Activated T-helper 2 cell treated with anti-CD3 and anti-CD28 coated beads, Interferon-gamma antibody, Interleukin-2, Interleukin-4, amounts not matched to agents 10 μg/mL and 5 μg/mL and 100 μg/mL, durations not matched to agents 14 hours and 24 hours and 36 hours (primary cell): ENCODE results near the gene CLCN1. TPM values are rescaled to one million over a fixed set of nuclear protein-coding genes. Genes with fewer than 3 reads are reported as not detected.

ENCODE experiments used
- DNase-seq: peaks from one replicate; pipeline ENCODE4 v3.0.0; 2021; ENCODE audit warnings: low spot score
- H3K27ac Mint-ChIP-seq: one replicate; pipeline ENCODE4 v1.8.0; 2021; ENCODE audit warnings: mixed read lengths
- H3K27me3 Mint-ChIP-seq: one replicate; pipeline ENCODE4 v1.8.0; 2021; ENCODE audit warnings: low read depth, mixed read lengths
- H3K36me3 Mint-ChIP-seq: one replicate; pipeline ENCODE4 v1.8.0; 2021; ENCODE audit warnings: low read depth, mixed read lengths
- H3K4me1 Mint-ChIP-seq: one replicate; pipeline ENCODE4 v1.8.0; 2021; ENCODE audit warnings: low read depth, mixed read lengths
- H3K4me3 Mint-ChIP-seq: one replicate; pipeline ENCODE4 v1.8.0; 2021; ENCODE audit warnings: low read depth, mild to moderate bottlenecking, moderate library complexity, mixed read lengths
- H3K9me3 Mint-ChIP-seq: one replicate; pipeline ENCODE4 v1.8.0; 2021; ENCODE audit warnings: mixed read lengths
- intact Hi-C: fragments of 100-400 bp; cut with micrococcal nuclease; formaldehyde crosslinking; loops from one replicate; pipeline ENCODE4 v1.15.1; 2023
- total RNA-seq: library from RNA; stranded (reverse); gene quantifications from 2 replicates; pipeline ENCODE4 v1.2.3, GENCODE V29; 2022

Gene CLCN1
- total RNA-seq, 1 donor from 2014 or later = not detected

DNA sequence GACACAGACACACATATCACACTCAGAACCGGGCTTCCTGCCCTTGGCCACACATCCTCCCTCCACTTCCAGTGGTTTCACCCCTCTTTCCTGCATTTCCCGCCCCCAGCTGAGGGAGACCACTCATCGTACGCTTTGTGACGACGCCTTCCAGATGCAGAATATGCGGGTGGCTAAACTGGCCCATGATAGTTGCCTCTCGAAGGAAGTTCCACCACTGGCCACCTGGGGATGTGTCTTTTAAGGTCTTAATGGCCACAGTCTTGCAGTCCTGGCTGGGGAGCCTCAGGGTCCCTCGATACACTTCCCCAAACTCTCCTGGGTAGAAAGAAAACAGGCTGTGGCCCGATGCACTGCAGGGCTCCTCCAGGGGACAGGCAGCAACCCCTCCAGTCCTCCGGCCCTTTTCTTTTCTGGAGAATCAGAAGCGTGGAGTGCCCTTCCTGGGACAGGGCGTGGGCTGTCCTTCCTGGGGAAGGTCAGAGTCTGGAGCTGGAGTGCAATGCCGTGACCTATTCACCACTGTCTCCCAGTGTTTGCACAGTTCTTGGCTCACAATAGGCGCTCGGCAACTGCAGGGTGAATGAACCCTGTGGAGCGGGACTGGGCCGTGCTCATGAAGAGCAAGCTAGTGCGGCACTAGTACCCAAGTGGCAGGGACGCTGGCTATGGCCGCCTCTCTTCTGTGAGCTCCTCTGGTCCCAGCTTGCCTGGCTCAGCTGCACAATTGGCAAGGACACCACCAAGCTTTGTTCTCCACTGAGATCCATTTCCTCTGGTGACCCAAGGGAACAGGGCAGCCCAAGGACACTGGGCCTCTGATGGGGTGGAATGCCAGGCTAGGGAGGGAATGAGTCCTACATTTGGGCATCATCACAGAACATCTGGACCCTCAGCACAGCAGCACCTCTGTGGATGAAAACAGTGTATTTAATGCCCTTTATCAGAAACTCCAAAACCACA is 79.6 kb downstream of the CLCN1 start:
- H3K27ac Mint-ChIP-seq = no peak overlapping the region
- H3K9me3 Mint-ChIP-seq = no peaks in the 10 kb centered on the region
- no peak for DNase-seq
- H3K4me3 Mint-ChIP-seq = no peak overlapping the region
- H3K27me3 Mint-ChIP-seq = no peaks in the 10 kb centered on the region
- H3K4me1 Mint-ChIP-seq = no peaks in the 10 kb centered on the region
- H3K36me3 Mint-ChIP-seq = peaks cover 16% of the 10 kb centered on the region
- intact Hi-C loops = no loop called here

DNA sequence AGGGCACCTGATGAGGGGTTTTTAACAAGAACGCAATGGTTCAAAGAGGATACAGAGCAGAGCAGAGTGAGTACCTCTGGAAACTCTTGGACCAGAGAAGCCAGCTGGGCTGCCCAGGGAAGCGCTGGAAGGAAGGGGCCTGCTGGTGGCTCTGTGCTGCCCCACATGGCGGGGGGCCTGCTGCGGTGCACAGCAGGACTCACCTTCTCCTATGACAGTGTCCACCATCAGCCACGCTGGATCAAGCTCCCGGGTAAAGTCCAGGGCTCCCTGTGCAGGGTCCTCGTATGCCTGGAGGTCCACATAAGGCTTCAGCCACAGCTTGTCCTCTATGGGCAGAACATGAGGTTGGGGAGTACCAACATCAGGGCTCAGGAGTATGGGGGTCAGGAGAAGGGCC is 80.3 kb downstream of the CLCN1 start:
- peaks cover 11% of the 10 kb centered on the region for H3K36me3 Mint-ChIP-seq
- no peaks in the 10 kb centered on the region for H3K9me3 Mint-ChIP-seq
- no peak overlapping the region for H3K27ac Mint-ChIP-seq
- peaks cover 5% of the 10 kb centered on the region for H3K27me3 Mint-ChIP-seq
- no peak overlapping the region for H3K4me3 Mint-ChIP-seq
- no peaks in the 10 kb centered on the region for H3K4me1 Mint-ChIP-seq
- DNase-seq = no peak
- intact Hi-C loops = no loop called here

GRCh38 chr7:143396625-143397556 is 81.0 kb downstream of the CLCN1 start:
- Mint-ChIP-seq H3K4me1 (no peaks in the 10 kb centered on the region), H3K27me3 (peaks cover 6% of the 10 kb centered on the region), H3K36me3 (peaks cover 11% of the 10 kb centered on the region), H3K27ac (no peak overlapping the region), H3K4me3 (no peak overlapping the region), H3K9me3 (no peaks in the 10 kb centered on the region)
- intact Hi-C loops = no loop called here
- no peak for DNase-seq

DNA sequence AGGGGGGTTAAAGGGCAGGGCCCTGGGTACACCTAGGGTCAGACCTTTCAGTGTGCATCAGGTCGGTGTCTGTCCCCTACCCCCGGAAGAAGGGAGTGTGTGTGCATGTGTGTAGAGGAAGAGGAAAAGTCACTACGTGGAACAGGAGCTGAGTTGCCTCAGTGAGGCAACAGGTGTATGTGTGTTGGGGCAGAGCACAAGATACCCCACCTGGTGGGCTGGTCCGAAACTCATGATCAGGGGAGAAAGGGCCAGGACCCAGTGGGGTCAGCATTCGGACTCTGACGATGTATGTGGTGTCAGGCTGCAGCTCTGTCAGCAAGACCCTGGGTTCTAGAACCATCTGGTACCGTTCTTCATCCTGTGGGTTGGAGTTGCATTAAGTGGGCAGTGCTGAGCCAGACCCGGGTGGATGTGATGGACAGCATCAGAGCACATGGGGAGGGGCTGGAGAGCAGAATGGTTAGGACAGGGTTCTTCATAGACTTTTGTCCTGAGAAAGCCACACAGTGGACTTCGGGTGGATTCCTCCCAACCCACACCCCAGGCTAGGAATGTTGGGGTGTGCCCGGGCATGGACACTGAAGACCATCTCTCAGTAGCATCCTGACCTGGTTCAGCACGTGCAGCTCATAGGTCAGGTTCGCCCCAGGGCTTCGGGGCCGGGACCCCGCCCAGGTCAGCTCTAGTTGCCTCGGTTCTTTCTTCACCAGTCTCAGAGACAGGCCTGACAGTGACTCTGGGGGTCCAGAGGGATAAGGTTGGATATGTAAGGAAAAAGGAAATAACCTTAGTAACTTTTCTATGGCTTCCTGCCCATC is 82.0 kb downstream of the CLCN1 start:
- no peak overlapping the region for H3K4me3 Mint-ChIP-seq
- H3K9me3 Mint-ChIP-seq = no peaks in the 10 kb centered on the region
- H3K36me3 Mint-ChIP-seq = peaks cover 2% of the 10 kb centered on the region
- H3K27ac Mint-ChIP-seq = no peak overlapping the region
- no peak for DNase-seq
- intact Hi-C loops = no loop called here
- no peaks in the 10 kb centered on the region for H3K4me1 Mint-ChIP-seq
- H3K27me3 Mint-ChIP-seq = peaks cover 6% of the 10 kb centered on the region

DNA sequence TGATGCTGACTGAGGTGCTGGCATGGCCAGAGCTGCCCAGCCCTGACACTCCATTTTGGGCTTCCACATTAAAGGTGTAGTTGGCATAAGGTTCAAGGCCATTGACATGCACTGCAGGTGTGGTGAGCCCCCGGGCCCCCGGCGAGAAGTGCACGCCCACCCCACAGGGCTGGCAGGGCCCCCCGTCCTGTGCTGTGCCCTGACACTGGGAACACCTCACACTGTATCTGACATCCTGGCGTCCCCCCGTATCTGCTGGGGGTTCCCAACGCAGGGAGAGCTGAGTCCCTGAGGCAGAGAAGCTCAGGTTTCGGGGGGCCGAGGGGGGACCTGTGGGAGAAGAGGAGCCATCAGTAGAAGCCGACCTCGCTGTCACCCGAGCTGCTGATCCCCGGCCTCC is 82.7 kb downstream of the CLCN1 start:
- H3K27ac Mint-ChIP-seq = no peak overlapping the region
- no peak for DNase-seq
- no peaks in the 10 kb centered on the region for H3K4me1 Mint-ChIP-seq
- H3K36me3 Mint-ChIP-seq = no peaks in the 10 kb centered on the region
- H3K27me3 Mint-ChIP-seq = peaks cover 6% of the 10 kb centered on the region
- intact Hi-C loops = no loop called here
- H3K4me3 Mint-ChIP-seq = no peak overlapping the region
- H3K9me3 Mint-ChIP-seq = no peaks in the 10 kb centered on the region

- H3K36me3 Mint-ChIP-seq = no peaks in the 10 kb centered on the region
- no peak for DNase-seq
- H3K4me3 Mint-ChIP-seq = no peak overlapping the region
- intact Hi-C loops = no loop called here
- no peak overlapping the region for H3K27ac Mint-ChIP-seq
- peaks cover 9% of the 10 kb centered on the region for H3K27me3 Mint-ChIP-seq
- no peaks in the 10 kb centered on the region for H3K9me3 Mint-ChIP-seq
- H3K4me1 Mint-ChIP-seq = no peaks in the 10 kb centered on the region
Observed at GRCh38 chr7:143399151-143399550, 83.2 kb downstream of the CLCN1 start.

DNA sequence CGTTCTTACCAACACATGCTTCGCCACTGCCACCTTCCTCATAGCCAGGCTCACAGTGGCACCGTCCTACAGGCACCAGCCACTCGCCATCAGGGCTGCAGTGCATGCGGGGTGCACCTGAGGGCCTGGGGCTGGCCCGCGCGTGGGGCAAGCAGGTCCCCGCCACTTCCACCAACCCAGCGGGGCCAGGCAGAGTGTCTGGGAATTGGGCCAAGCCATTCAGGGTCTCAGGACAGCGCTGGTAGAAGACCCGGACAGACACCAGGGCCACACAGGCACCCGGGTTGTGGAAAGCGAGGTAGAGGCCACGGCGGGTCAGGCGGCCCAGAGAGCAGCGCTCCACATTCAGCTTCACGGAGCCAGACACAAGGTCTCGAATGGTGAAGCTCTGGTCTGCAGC is 83.7 kb downstream of the CLCN1 start:
- Mint-ChIP-seq H3K36me3 (no peaks in the 10 kb centered on the region), H3K27me3 (peaks cover 11% of the 10 kb centered on the region), H3K4me3 (no peak overlapping the region), H3K9me3 (no peaks in the 10 kb centered on the region), H3K4me1 (no peaks in the 10 kb centered on the region), H3K27ac (no peak overlapping the region)
- intact Hi-C loops = no loop called here
- no peak for DNase-seq

DNA sequence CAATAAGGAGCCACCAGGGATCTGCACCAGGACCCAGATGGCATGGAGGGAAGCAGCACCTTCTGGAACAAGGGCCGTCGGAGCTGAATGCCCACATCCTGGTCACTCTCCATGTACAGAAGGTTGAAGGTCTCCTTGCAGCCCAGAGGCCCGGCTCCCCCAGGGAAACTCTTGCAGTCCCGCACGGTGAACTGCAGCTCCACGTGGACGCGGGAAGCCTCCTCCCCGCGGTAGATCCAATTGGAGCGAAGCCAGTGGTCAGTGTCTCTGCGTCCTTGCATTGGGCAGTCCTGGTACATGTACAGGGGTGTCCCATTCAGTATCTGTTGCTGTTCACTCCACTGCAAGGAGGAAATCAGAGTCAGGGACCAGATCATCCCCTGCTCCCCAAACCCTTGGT is 85.4 kb downstream of the CLCN1 start:
- Mint-ChIP-seq H3K27ac (no peak overlapping the region), H3K36me3 (no peaks in the 10 kb centered on the region), H3K9me3 (no peaks in the 10 kb centered on the region), H3K4me1 (no peaks in the 10 kb centered on the region), H3K27me3 (peaks cover 21% of the 10 kb centered on the region), H3K4me3 (no peak overlapping the region)
- no peak for DNase-seq
- intact Hi-C loops = no loop called here

Other genes starting within 250 kb of the CLCN1 start
- not detected in 2 replicates for gene PIP, start 184.0 kb upstream of the CLCN1 start, total RNA-seq
- not detected in 2 replicates for gene TAS2R39, start 132.7 kb upstream of the CLCN1 start, total RNA-seq
- gene TAS2R40, start 94.1 kb upstream of the CLCN1 start, total RNA-seq = not detected in 2 replicates
- 166 and 168 TPM in 2 replicates for gene GSTK1, start 52.7 kb upstream of the CLCN1 start, total RNA-seq
- gene TMEM139, start 31.2 kb upstream of the CLCN1 start, total RNA-seq = 0.75 and 1.1 TPM in 2 replicates
- gene CASP2, start 27.8 kb upstream of the CLCN1 start, total RNA-seq = 116 and 122 TPM in 2 replicates
- gene FAM131B, start 46.6 kb downstream of the CLCN1 start, total RNA-seq = 1.3 and 2.0 TPM in 2 replicates
- 114 and 115 TPM in 2 replicates for gene ZYX, start 65.2 kb downstream of the CLCN1 start, total RNA-seq
- 0.07 and 0.34 TPM in 2 replicates for gene EPHA1, start 92.7 kb downstream of the CLCN1 start, total RNA-seq
- not detected in 2 replicates for gene TAS2R60, start 127.3 kb downstream of the CLCN1 start, total RNA-seq
- not detected in 2 replicates for gene TAS2R41, start 161.8 kb downstream of the CLCN1 start, total RNA-seq